ENCODE data around the gene HCST.
"Not testable (repeated sequence)": the region's sequence is repeated elsewhere in the genome, so short reads cannot be mapped to it uniquely, and the experiment has no call there.

Gene HCST

GRCh38 chr19:35869327-35870123 is 32.8 kb upstream of the HCST start:
- H3K4me3 ChIP-seq (ENCODE audit: low read depth, low read length), result peak overlapping the region; percentile 53

GRCh38 chr19:35870124-35870736 is 32.1 kb upstream of the HCST start:
- H3K4me3 ChIP-seq (ENCODE audit: low read depth, low read length), result peak overlapping the region; percentile 10; the same call in 1 of the 2 replicates
- DNase-seq (ENCODE audit: low read depth), result not testable (repeated sequence)

More at GRCh38 chr19:35869327-35870123, 32.8 kb upstream of the HCST start:
- DNase-seq (ENCODE audit: low read depth), result peak; percentile 68
- no peak for TF ChIP-seq CTCF (IDR thresholded peaks at IDR 0.05; ENCODE audit: control insufficient read depth, extremely low read depth, insufficient read depth)

- no peak for TF ChIP-seq CTCF (IDR thresholded peaks at IDR 0.05; ENCODE audit: control insufficient read depth, extremely low read depth, insufficient read depth)
- no peak for DNase-seq (ENCODE audit: low read depth)
- no peak overlapping the region for H3K4me3 ChIP-seq (ENCODE audit: low read depth, low read length)
Measured at GRCh38 chr19:35870798-35871197, 31.5 kb upstream of the HCST start.

- no peak for DNase-seq (ENCODE audit: low read depth)
- TF ChIP-seq CTCF (IDR thresholded peaks at IDR 0.05; ENCODE audit: control insufficient read depth, extremely low read depth, insufficient read depth), result no peak
- no peak overlapping the region for H3K4me3 ChIP-seq (ENCODE audit: low read depth, low read length)
Measured at GRCh38 chr19:35871611-35872010, 30.7 kb upstream of the HCST start.

- no peak for DNase-seq (ENCODE audit: low read depth)
Measured at GRCh38 chr19:35872180-35872579, 30.1 kb upstream of the HCST start.

GRCh38 chr19:35874392-35874930 is 27.9 kb upstream of the HCST start:
- H3K4me3 ChIP-seq (ENCODE audit: low read depth, low read length), result no peak overlapping the region
- no peak for TF ChIP-seq CTCF (IDR thresholded peaks at IDR 0.05; ENCODE audit: control insufficient read depth, extremely low read depth, insufficient read depth)
- DNase-seq (ENCODE audit: low read depth), result no peak

More at GRCh38 chr19:35872180-35872579, 30.1 kb upstream of the HCST start:
- TF ChIP-seq CTCF (IDR thresholded peaks at IDR 0.05; ENCODE audit: control insufficient read depth, extremely low read depth, insufficient read depth), result no peak
- H3K4me3 ChIP-seq (ENCODE audit: low read depth, low read length), result no peak overlapping the region

GRCh38 chr19:35879068-35879467 is 23.3 kb upstream of the HCST start:
- no peak overlapping the region for H3K4me3 ChIP-seq (ENCODE audit: low read depth, low read length)
- TF ChIP-seq CTCF (IDR thresholded peaks at IDR 0.05; ENCODE audit: control insufficient read depth, extremely low read depth, insufficient read depth), result no peak
- DNase-seq (ENCODE audit: low read depth), result no peak

Measured in LNCaP clone FGC (cell line).